Measurements from ENCODE around the gene MYO3B.

MYO3B gene

DNA sequence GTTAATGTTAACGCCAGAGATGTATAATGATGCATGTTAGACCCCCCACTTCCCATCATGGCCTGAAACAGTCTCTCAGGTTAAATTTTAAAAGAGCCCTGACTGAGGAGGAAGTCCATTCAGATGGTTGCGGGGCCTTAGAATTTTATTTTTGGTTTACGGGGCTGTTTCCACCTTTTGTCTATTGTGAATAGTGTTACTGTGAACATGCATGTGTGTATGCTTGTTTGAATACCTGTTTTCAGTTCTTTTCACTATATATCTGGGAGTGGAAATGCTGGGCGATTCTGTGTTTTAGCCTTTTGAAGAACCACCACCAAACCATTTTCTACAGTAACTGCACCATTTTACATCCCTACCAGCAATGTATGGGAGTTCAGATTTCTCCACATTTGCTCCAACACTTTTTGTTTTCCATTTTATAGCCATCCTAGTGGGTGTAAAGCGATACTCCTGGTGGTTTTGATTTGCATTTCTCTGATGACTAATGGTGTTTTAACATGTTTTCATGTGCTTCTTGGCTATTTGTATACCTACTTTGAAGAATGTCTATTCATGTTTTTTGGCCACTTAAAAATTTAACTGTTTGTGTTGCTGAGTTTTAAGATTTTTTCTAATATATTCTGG is 133.0 kb downstream of the MYO3B start:
- DNase-seq (ENCODE audit: low read depth) = no peak
- TF ChIP-seq, protein P1, sequence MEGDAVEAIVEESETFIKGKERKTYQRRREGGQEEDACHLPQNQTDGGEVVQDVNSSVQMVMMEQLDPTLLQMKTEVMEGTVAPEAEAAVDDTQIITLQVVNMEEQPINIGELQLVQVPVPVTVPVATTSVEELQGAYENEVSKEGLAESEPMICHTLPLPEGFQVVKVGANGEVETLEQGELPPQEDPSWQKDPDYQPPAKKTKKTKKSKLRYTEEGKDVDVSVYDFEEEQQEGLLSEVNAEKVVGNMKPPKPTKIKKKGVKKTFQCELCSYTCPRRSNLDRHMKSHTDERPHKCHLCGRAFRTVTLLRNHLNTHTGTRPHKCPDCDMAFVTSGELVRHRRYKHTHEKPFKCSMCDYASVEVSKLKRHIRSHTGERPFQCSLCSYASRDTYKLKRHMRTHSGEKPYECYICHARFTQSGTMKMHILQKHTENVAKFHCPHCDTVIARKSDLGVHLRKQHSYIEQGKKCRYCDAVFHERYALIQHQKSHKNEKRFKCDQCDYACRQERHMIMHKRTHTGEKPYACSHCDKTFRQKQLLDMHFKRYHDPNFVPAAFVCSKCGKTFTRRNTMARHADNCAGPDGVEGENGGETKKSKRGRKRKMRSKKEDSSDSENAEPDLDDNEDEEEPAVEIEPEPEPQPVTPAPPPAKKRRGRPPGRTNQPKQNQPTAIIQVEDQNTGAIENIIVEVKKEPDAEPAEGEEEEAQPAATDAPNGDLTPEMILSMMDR (conservative IDR thresholded peaks at IDR 0.05; ENCODE audit: low read depth, low read length) = no peak

DNA sequence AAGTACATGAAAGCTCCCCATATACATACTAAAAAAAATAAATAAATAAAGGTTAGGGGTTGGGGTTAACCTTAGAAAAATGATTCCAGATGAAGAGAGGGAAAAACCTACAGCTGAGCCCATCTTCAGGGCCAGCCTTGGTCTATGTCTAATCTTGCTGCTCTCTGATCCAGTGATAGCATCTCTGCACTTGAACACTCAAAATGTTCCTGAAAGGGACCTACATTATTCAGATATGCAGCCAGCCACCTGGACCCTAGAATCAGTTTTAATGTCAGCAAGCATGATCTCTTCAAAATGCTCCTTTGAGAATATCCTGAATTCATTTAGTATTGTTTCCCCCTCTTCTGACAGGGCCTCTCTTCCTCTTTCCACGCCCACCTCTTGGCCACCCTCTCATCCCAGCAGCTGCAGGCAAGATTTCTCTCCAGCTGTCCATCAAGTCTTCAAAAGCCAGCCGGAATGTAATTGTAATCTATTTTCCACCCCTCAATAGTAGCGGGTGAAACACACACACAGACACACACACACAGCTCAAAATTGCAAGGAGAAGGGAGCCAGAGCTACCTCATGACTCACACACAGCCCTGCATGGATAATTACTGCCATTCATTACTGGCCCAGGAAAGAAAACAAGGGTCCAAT is 135.5 kb downstream of the MYO3B start:
- no peak for DNase-seq (ENCODE audit: low read depth)
- TF ChIP-seq, protein P1 (conservative IDR thresholded peaks at IDR 0.05; ENCODE audit: low read depth, low read length) = no peak
- no peak overlapping the region for H3K4me3 ChIP-seq (ENCODE audit: low read length)

More for the DNA sequence above, 133.0 kb downstream of the MYO3B start:
- no peak overlapping the region for H3K4me3 ChIP-seq (ENCODE audit: low read length)

- no peak overlapping the region for H3K4me3 ChIP-seq (ENCODE audit: low read length)
- DNase-seq (ENCODE audit: low read depth) = no peak
- TF ChIP-seq, protein P1 (conservative IDR thresholded peaks at IDR 0.05; ENCODE audit: low read depth, low read length) = no peak
Observed at GRCh38 chr2:170313992-170314348, 136.0 kb downstream of the MYO3B start.

- TF ChIP-seq, protein P1 (conservative IDR thresholded peaks at IDR 0.05; ENCODE audit: low read depth, low read length) = no peak
- no peak overlapping the region for H3K4me3 ChIP-seq (ENCODE audit: low read length)
- DNase-seq (ENCODE audit: low read depth) = no peak
Observed at GRCh38 chr2:170314744-170315447, 136.9 kb downstream of the MYO3B start.

- no peak overlapping the region for H3K4me3 ChIP-seq (ENCODE audit: low read length)
- DNase-seq (ENCODE audit: low read depth) = no peak
- TF ChIP-seq, protein P1 (conservative IDR thresholded peaks at IDR 0.05; ENCODE audit: low read depth, low read length) = no peak
Observed at GRCh38 chr2:170320948-170321347, 143.0 kb downstream of the MYO3B start.

DNA sequence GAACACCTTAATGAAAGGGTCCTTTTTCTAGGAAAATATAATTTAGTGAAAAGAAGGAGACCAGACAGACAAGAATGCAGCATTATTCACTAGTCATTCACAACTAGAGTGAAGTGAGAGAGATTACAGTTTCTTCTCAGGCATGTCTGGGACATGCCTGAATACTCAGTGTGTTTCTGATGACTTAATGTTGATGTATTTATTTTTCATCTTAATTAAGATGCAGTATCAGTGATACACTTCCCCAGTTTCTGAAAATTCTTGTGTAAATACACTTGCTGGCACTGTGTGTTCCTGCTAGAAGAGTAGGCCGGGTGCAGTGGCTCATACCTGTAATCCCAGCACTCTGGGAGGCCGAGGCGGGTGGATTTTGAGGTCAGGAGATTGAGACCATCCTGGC is 143.6 kb downstream of the MYO3B start:
- DNase-seq (ENCODE audit: low read depth) = no peak
- H3K4me3 ChIP-seq (ENCODE audit: low read length) = no peak overlapping the region
- TF ChIP-seq, protein P1 (conservative IDR thresholded peaks at IDR 0.05; ENCODE audit: low read depth, low read length) = no peak

Data from retinal pigment epithelial cell (primary cell).